HL-60 (cell line): ENCODE results near the gene FAM83F.

Experiments
- DNase-seq, 2 experiments: peaks; one replicate each; pipeline ENCODE4 v3.0.0-alpha.2; 2010 to 2020; ENCODE audit warnings: low read depth in 1 of 2, low spot score in 1 of 2
- H3K27ac ChIP-seq: fragments of 250-450 bp; sonication (Bioruptor Pico); replicated peaks from 2 replicates; pipeline ENCODE4 v1.5.1; 2020; ENCODE audit warnings: mild to moderate bottlenecking, moderate library complexity
- H3K27me3 ChIP-seq: fragments of 250-450 bp; sonication (Bioruptor Pico); 2 replicates; pipeline ENCODE4 v1.5.1; 2021; ENCODE audit warnings: mild to moderate bottlenecking, moderate library complexity; ENCODE audit not compliant: insufficient read depth, poor library complexity, severe bottlenecking
- H3K4me3 ChIP-seq: replicated peaks from 2 replicates; pipeline ENCODE4 v1.5.1; 2011; ENCODE audit warnings: mild to moderate bottlenecking, control low read depth, low read length; ENCODE audit not compliant: insufficient read depth
- CTCF ChIP-seq: IDR thresholded peaks from one replicate; pipeline ENCODE4 v1.5.1; 2011; ENCODE audit warnings: low read length, control low read depth, inconsistent platforms; ENCODE audit not compliant: insufficient read depth
- GABPA ChIP-seq: IDR thresholded peaks from 2 replicates; pipeline ENCODE4 v1.6.1; 2012; ENCODE audit warnings: low read depth
- POLR2AphosphoS5 ChIP-seq: IDR thresholded peaks from 2 replicates; pipeline ENCODE4 v1.6.1; 2012; ENCODE audit warnings: low read depth
- REST ChIP-seq: IDR thresholded peaks from 2 replicates; pipeline ENCODE4 v1.6.1; 2012; ENCODE audit warnings: low read depth; ENCODE audit not compliant: insufficient replicate concordance
- SPI1 ChIP-seq: IDR thresholded peaks from 2 replicates; pipeline ENCODE4 v1.6.1; 2012; ENCODE audit warnings: low read depth, mild to moderate bottlenecking, borderline replicate concordance

The FAM83F gene

GRCh38 chr22:40041366-40042137 is 46.8 kb downstream of the FAM83F start:
- H3K27ac ChIP-seq: no peak overlapping the region
- TF ChIP-seq POLR2AphosphoS5 (no peak), GABPA (no peak), CTCF (no peak), SPI1 (no peak), REST (no peak)
- no peak overlapping the region for H3K4me3 ChIP-seq

GRCh38 chr22:40042312-40042711 is 47.6 kb downstream of the FAM83F start:
- TF ChIP-seq REST (no peak), SPI1 (no peak), CTCF (no peak), GABPA (no peak), POLR2AphosphoS5 (no peak)
- Histone ChIP-seq H3K27ac (no peak overlapping the region), H3K4me3 (no peak overlapping the region), H3K27me3 (no peaks in the 10 kb centered on the region)
- DNase-seq: no peak

More at GRCh38 chr22:40041366-40042137, 46.8 kb downstream of the FAM83F start:
- H3K27me3 ChIP-seq: no peaks in the 10 kb centered on the region
- no peak for DNase-seq

GRCh38 chr22:40043081-40043480 is 48.3 kb downstream of the FAM83F start:
- no peak for TF ChIP-seq CTCF
- TF ChIP-seq POLR2AphosphoS5: no peak
- TF ChIP-seq SPI1: no peak
- TF ChIP-seq GABPA: no peak
- no peak for TF ChIP-seq REST
- no peaks in the 10 kb centered on the region for H3K27me3 ChIP-seq
- peak overlapping the region; percentile 82 for H3K27ac ChIP-seq
- H3K4me3 ChIP-seq: no peak overlapping the region
- peak in 1 of 2 experiments; percentile 34 for DNase-seq
